ENCODE measurements around the gene RLBP1. TPM values are rescaled to one million over a fixed set of nuclear protein-coding genes. Genes with fewer than 3 reads are reported as not detected.

The RLBP1 gene
- total and polyA plus RNA-seq, 2 of the 13 experiments (the other 11 are each of a cell fraction or from before 2014, with no cell fraction given) = 0.07 TPM; not detected in 1

DNA sequence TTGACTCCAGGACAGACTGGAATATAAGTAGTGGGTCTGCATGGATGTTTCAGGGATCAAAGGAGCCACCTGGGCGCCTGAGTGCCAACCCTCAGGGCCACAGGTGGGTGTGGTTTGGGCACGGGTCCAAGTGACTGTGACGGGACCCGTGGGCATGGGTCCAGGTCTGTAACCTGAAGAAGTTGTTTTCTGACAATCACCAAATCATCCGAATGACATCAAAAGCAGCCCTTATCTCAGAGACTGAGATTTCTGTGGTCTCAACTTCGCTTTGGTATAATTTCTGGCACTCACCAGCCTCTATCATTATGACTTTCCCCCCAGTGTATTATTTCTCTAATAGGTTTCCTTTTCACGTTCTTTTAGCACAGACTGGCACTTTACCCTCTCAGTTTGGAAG lies 24.4 kb downstream of the RLBP1 start (continued):
- no peak for TF ChIP-seq XRCC5 (optimal IDR thresholded peaks at IDR 0.05; ENCODE audit: low read length)

DNA sequence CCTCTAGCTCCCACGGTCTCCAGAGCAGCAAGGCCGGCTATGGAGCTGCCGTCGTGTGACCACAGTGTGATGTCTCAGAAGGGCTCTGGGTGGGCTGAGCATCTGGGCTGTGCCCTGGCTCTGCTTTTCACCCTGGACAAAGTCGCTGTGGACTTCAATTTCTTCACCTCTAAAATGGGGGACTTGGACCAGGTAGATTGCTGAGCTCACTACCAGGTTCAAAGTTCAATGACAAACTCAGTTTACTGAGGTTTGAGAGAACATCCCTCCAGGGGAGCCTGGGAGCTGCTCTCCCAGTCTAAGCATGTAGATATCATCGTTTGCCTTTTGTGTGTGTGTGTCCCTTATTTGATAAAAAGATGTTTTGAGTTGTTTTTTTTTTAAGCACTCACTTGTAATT lies 25.1 kb downstream of the RLBP1 start:
- H4K20me1 ChIP-seq (ENCODE audit: insufficient read depth, low read length) = no peaks in the 10 kb centered on the region
- 74% methylated on average over 5 of the region's 6 CpGs for WGBS (ENCODE audit: low lambda C conversion rate)
- H2AFZ ChIP-seq (ENCODE audit: low read length) = no peak overlapping the region
- ChIA-PET CTCF (ENCODE audit: low intra/inter-chr PET ratio, low total read pairs) (no interaction called here), POLR2A (no interaction called here)
- no peak for TF ChIP-seq GABPB1 (CRISPR knock-in tag; IDR thresholded peaks at IDR 0.05)
- TF ChIP-seq ZMYM2 (CRISPR knock-in tag; IDR thresholded peaks at IDR 0.05) = no peak
- TF ChIP-seq ZNF143 (CRISPR knock-in tag; IDR thresholded peaks at IDR 0.05) = no peak
- 0 out of 2 replicates have a peak, but pooled peaks have one; percentile 11 for TF ChIP-seq HNF4G (IDR thresholded peaks at IDR 0.05; ENCODE audit: borderline replicate concordance, low read depth, low read length)
- TF ChIP-seq HNF4G (CRISPR knock-in tag; IDR thresholded peaks at IDR 0.05; ENCODE audit: borderline replicate concordance, low read depth) = no peak
- TF ChIP-seq SRSF9 (IDR thresholded peaks at IDR 0.05; ENCODE audit: borderline replicate concordance, insufficient read depth, low read depth, low read length, poor library complexity, severe bottlenecking) = no peak
- TF ChIP-seq ZMYM4 (CRISPR knock-in tag; IDR thresholded peaks at IDR 0.05) = no peak
- TF ChIP-seq TCF12 (IDR thresholded peaks at IDR 0.05) = no peak
- TF ChIP-seq TCF12 (CRISPR knock-in tag; IDR thresholded peaks at IDR 0.05) = no peak
- no peak for FAIRE-seq
- DNase-seq (ENCODE audit: low spot score) = no peak
- no peak overlapping the region for H3K9ac ChIP-seq (ENCODE audit: insufficient read depth, low read depth, low read length)
- H3K27ac ChIP-seq (ENCODE audit: extremely low read length, insufficient read depth, low read length) = no peak overlapping the region
- H3K27me3 ChIP-seq (ENCODE audit: control insufficient read depth in 1 of 2, insufficient read depth in 2 of 2, low read length in 2 of 2) = no peaks in the 10 kb centered on the region
- no peak overlapping the region for H3K4me2 ChIP-seq (ENCODE audit: low read depth, low read length)
- no peaks in the 10 kb centered on the region for H3K79me2 ChIP-seq (ENCODE audit: insufficient read depth, low read length)
- BruUV-seq (replicated peaks) = no TSS peak
- H3K4me1 ChIP-seq (ENCODE audit: insufficient read depth, low read length) = peaks cover 38% of the 10 kb centered on the region
- no peak overlapping the region for H3K4me3 ChIP-seq (replicated peaks in 1 of 3; ENCODE audit: insufficient read depth in 1 of 3, low read depth in 2 of 3, low read length in 3 of 3)
- in situ Hi-C loops (cut with HindIII; ENCODE audit: extremely low pct_ligation_motif_present, low pct_unique_long_range_greater_than_20kb) = no loop called here
- H3K9me3 ChIP-seq (ENCODE audit: low read length) = no peaks in the 10 kb centered on the region
- ATAC-seq = no peak
- peaks cover 3 to 25% of the 10 kb centered on the region in 2 experiments; a peak in 4 of 5 replicates for H3K36me3 ChIP-seq (replicated peaks in 1 of 2; ENCODE audit: control insufficient read depth in 1 of 2, insufficient read depth in 2 of 2, low read length in 2 of 2)
- intact Hi-C loops (cut with micrococcal nuclease; ENCODE audit: unreplicated experiment) = no loop called here

Measured in HepG2 (cell line).